ENCODE measurements around the gene GRIN2C. TPM values are rescaled to one million over a fixed set of nuclear protein-coding genes. Genes with fewer than 3 reads are reported as not detected.

Gene GRIN2C
- total and polyA plus RNA-seq, 2 donors (not counting 3 experiments of a cell fraction or from before 2014, with no cell fraction given) = 0.04 to 0.60 TPM

DNA sequence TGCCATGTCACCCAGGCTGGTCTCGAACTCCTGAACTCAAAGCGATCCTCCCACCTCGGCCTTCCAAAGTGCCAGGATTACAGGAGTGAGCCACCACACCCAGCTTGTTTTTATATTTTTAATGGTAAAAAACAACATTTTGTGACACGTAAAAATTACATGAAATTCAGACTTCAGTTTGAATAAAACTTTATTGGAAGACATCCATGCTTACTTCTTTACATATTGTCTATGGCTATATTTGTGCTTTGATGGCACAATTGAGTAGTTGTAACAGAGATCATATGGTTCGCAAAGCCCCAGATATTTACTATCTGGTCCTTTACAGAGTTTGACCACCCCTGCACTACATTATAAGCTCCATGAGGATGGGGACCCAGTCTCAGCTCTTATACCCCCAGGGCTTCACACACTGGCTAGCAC, 14.9 kb upstream of the GRIN2C start:
- intact Hi-C loops (cut with micrococcal nuclease) = loop anchor here (5.0 kb wide), 1 partner anchor 97 kb away; the partner anchor contains the start of gene NAT9
- CTCF ChIA-PET = no interaction called here

More for the DNA sequence above, 14.9 kb upstream of the GRIN2C start:
- TF ChIP-seq POLR2AphosphoS5 (IDR thresholded peaks at IDR 0.05; ENCODE audit: insufficient read depth, low read depth, low read length) (no peak), FOS (IDR thresholded peaks at IDR 0.05; ENCODE audit: borderline replicate concordance, insufficient read depth, low read length) (no peak), GATA2 (IDR thresholded peaks at IDR 0.05; ENCODE audit: insufficient read depth, insufficient read length, low read depth, low read length) (no peak), MYC (IDR thresholded peaks at IDR 0.05; ENCODE audit: low read depth, low read length) (no peak), POLR2A (IDR thresholded peaks at IDR 0.05; ENCODE audit: low read depth, low read length) (no peak), JUN (IDR thresholded peaks at IDR 0.05; ENCODE audit: borderline replicate concordance, insufficient read depth, insufficient read length, low read depth) (no peak), EZH2 (IDR thresholded peaks at IDR 0.05; ENCODE audit: borderline replicate concordance, low read depth, low read length, severe bottlenecking) (no peak)
- TF ChIP-seq, protein P1, sequence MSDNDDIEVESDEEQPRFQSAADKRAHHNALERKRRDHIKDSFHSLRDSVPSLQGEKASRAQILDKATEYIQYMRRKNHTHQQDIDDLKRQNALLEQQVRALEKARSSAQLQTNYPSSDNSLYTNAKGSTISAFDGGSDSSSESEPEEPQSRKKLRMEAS (IDR thresholded peaks at IDR 0.05; ENCODE audit: insufficient read depth, insufficient read length) = no peak
- TF ChIP-seq, protein P2, sequence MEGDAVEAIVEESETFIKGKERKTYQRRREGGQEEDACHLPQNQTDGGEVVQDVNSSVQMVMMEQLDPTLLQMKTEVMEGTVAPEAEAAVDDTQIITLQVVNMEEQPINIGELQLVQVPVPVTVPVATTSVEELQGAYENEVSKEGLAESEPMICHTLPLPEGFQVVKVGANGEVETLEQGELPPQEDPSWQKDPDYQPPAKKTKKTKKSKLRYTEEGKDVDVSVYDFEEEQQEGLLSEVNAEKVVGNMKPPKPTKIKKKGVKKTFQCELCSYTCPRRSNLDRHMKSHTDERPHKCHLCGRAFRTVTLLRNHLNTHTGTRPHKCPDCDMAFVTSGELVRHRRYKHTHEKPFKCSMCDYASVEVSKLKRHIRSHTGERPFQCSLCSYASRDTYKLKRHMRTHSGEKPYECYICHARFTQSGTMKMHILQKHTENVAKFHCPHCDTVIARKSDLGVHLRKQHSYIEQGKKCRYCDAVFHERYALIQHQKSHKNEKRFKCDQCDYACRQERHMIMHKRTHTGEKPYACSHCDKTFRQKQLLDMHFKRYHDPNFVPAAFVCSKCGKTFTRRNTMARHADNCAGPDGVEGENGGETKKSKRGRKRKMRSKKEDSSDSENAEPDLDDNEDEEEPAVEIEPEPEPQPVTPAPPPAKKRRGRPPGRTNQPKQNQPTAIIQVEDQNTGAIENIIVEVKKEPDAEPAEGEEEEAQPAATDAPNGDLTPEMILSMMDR (IDR thresholded peaks at IDR 0.05; ENCODE audit: extremely low read depth in 1 of 2, insufficient read depth in 1 of 2, low read depth in 1 of 2, low read length in 2 of 2) = no peak
- H3K27ac ChIP-seq (ENCODE audit: insufficient read depth, low read depth, low read length) = no peak overlapping the region
- no peak overlapping the region for H3K4me2 ChIP-seq (ENCODE audit: insufficient read depth, low read length)
- H3K27me3 ChIP-seq (ENCODE audit: control insufficient read depth in 2 of 2, insufficient read depth in 2 of 2, low read length in 2 of 2) = no peaks in the 10 kb centered on the region
- no peak overlapping the region for H3K9ac ChIP-seq (replicated peaks; ENCODE audit: extremely low read depth, insufficient read depth, low read length)
- no peaks in the 10 kb centered on the region for H4K20me1 ChIP-seq (replicated peaks; ENCODE audit: control insufficient read depth, extremely low read depth, insufficient read depth, low read length)
- BruUV-seq (replicated peaks) = no TSS peak
- DNase-seq (ENCODE audit: low read depth, low spot score) (no peak), FAIRE-seq (no peak)
- POLR2A ChIA-PET = no interaction called here
- dilution Hi-C loops (cut with MboI; ENCODE audit: extremely low pct_ligation_motif_present, low sequenced_read_pairs) = no loop called here
- H3K79me2 ChIP-seq (ENCODE audit: control insufficient read depth, insufficient read depth, low read length) = no peaks in the 10 kb centered on the region
- no peaks in the 10 kb centered on the region for H3K9me1 ChIP-seq (replicated peaks; ENCODE audit: control insufficient read depth, extremely low read depth, insufficient read depth, low read length)
- no peak overlapping the region for H2AFZ ChIP-seq (ENCODE audit: low read depth, low read length)
- no peaks in the 10 kb centered on the region for H3K36me3 ChIP-seq (ENCODE audit: control insufficient read depth in 2 of 2, extremely low read depth in 1 of 2, insufficient read depth in 2 of 2, low read length in 2 of 2)
- peaks cover 15% of the 10 kb centered on the region for H3K4me1 ChIP-seq (ENCODE audit: control insufficient read depth, extremely low read depth, insufficient read depth, low read length)
- no peaks in the 10 kb centered on the region for H3K9me3 ChIP-seq (replicated peaks; ENCODE audit: control insufficient read depth, insufficient read depth, low read length)
- no peak overlapping the region for H3K4me3 ChIP-seq (replicated peaks in 1 of 3; ENCODE audit: insufficient read depth in 1 of 3, low read depth in 1 of 3, low read length in 3 of 3)
